AG09319 (cell line): ENCODE measurements around the gene LAPTM4A.

Experiments used
- DNase-seq: peaks from one replicate; pipeline ENCODE4 v3.0.0-alpha.2; 2010; ENCODE audit warnings: low read depth; ENCODE audit errors: extremely low read depth
- CTCF ChIP-seq: IDR thresholded peaks from 2 replicates; pipeline ENCODE4 v1.5.1; 2011; ENCODE audit warnings: low read depth, mild to moderate bottlenecking, inconsistent platforms, low read length, moderate library complexity

LAPTM4A gene

GRCh38 chr2:20064841-20065240 lies 13.4 kb upstream of the LAPTM4A start:
- no peak for TF ChIP-seq CTCF
- DNase-seq: no peak

- no peak for TF ChIP-seq CTCF
- DNase-seq: no peak
Measured at GRCh38 chr2:20064421-20064820, 13.0 kb upstream of the LAPTM4A start.

- DNase-seq: peak; percentile 84
- TF ChIP-seq CTCF: no peak
Measured at GRCh38 chr2:20062615-20063545, 11.5 kb upstream of the LAPTM4A start.

GRCh38 chr2:20061940-20062339 lies 10.5 kb upstream of the LAPTM4A start:
- DNase-seq: no peak
- no peak for TF ChIP-seq CTCF

GRCh38 chr2:20061476-20061875 lies 10.0 kb upstream of the LAPTM4A start:
- peak; percentile 62 for DNase-seq
- no peak for TF ChIP-seq CTCF

GRCh38 chr2:20060106-20060505 lies 8.7 kb upstream of the LAPTM4A start:
- no peak for DNase-seq
- TF ChIP-seq CTCF: no peak

- no peak for TF ChIP-seq CTCF
Measured at GRCh38 chr2:20057268-20057667, 5.8 kb upstream of the LAPTM4A start.

More at GRCh38 chr2:20057268-20057667, 5.8 kb upstream of the LAPTM4A start:
- DNase-seq: no peak
